Posterior cingulate gyrus (tissue), 11 donors: ENCODE data around the gene PITPNC1.

Source experiments
- DNase-seq, 10 donors: peaks; one replicate each; pipeline versions ENCODE4 v3.0.0 to v3.0.0-alpha.2; 2020 to 2021; ENCODE audit warnings: mixed read lengths in 3 of 10
- intact Hi-C: fragments of 100-400 bp; cut with DNase I; formaldehyde crosslinking; loops from one replicate; pipeline ENCODE4 v1.15.1; 2023

PITPNC1 gene

DNA sequence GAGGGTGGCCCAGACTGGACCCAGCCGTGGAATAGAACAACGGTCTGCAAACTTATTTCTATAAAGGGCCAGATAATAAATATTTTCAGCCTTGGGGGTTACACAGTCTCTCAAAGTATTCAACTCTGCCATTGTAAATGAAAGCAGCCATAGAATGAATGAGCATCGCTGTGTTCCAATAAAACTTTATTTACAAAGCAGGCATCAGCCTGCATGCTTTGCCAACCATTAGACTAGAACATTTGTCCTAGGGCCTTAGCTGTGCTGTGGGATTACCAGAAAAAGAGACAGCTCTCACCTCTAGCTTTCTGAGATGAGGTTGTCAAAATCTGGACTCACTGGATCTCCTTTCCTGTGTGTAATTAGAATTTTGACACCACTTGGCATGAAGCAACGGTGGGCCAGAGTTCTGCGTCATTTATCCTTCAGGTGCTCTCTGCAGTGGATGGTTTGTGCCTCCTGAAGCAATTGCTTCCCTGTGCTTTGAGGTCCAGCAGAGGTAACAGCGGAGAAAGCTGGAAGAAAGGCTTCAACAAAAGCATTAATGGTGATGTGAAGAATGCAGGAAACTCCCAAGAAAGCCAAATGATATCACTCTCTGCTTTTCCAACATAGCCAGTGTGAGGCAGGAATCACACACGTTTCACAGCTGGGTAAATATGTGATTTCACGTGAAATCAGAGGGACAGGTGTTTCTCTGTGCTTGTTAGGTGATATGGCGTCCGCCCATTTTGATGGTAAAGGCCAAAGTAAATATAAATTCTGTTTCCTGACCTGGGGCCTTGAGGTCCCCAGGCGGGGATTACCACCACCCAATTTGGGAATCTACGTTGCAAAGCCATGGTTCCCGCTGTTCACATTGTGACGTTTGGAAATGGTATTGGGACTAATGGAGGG, 148.4 kb downstream of the PITPNC1 start:
- DNase-seq, result no peak
- intact Hi-C loops, result no loop called here

DNA sequence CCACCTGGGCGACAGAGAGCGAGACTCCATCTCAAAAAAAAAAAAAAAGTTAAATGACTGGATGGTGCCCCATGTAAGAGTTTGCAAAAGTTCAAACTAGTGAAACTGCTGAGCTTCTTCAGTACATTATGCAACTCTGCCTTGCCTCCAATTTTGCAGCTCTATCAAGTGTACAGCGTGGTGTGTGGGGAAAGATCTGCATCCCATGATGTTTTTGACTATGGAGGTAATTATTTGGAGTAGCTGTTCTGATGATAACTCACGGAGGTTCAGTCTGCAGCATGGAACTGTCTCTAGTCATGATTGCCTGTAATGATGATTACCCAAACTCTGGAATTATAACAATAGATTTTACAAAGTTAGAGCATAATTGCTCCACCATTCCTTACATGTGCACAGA, 149.6 kb downstream of the PITPNC1 start:
- intact Hi-C loops, result no loop called here
- no peak for DNase-seq

DNA sequence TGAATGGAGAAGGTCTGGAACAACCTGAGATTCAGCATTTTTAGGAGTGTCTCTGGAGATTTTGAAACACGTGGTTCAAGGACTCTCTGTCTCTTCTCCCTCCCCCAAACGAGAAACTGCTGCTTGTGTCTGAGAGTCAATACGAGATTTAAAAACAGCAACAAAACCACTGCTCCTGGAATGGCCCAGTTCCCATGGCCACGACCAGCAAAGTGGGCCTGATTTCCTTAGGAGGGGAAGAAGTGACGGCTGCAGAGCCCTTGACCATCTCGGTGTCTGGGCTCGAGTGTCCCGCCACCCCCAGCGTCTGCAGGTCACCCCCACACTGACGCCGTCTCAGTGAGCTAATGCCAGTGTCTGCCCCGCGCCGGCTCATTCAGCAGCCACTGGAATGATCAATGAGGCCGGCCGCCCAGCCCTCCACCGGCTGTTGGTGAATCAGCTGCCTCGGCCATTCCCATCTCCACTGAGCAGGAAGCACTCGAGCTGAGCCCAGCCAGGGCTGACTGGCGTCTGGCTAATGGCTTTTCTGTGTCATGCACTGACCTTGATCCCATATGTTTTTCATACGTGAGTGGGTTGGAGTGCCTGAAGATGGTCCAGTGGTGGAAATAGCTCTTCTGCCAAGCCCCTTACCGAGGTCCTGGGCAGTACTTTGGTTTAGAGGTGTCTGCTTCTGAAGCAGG, 151.8 kb downstream of the PITPNC1 start:
- peak; percentile 54 to 95 (median 80) for DNase-seq
- intact Hi-C loops, result no loop called here

DNA sequence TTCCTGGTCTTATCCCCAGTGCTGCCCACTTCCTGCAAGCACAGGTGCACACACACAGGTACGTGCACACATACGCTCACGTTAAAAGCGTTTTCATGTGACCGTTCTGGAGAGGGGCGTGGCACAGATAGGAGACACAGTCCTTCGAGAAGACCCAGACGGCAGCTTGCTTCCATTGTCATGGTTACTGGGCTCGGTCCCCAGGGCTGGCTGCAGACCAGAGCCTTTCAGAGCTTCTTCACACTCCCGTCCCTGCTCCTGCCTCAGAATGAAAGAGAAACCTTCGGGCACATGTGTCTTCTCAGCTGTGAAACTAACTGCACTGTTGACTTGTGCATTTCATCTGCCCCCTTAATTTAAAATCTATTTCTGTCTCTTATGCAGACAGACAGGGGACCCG, 154.2 kb downstream of the PITPNC1 start:
- intact Hi-C loops, result no loop called here
- DNase-seq, result peak in 9 of 10 donors; percentile 26 to 92 (median 52)

DNA sequence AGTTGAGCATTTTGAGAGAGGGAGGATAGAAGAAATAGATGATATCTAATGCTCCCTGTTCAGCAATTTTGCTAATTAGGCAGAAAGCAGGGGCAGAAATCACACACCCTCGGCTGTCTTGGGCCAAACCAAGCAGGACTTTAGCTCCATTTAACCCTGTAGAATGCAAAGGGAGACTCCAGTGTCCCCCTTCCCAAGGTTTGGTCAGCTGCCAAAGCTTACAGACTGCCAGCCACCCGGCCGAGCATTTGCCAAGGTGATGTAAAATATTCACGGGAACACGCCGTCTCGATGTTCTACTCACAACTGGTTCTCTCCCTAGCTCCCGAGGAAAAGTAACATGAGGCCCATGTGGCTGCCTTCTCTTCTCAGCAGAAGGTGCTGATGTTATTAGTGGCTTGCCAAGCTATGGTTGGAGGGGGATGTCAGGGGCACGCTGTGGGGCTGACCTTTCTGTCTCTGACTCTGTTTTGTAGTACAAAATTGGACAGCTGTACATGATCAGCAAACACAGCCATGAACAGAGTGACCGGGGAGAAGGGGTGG, 155.3 kb downstream of the PITPNC1 start:
- peak in 5 of 10 donors; percentile 14 to 84 (median 43) for DNase-seq
- intact Hi-C loops, result no loop called here

DNA sequence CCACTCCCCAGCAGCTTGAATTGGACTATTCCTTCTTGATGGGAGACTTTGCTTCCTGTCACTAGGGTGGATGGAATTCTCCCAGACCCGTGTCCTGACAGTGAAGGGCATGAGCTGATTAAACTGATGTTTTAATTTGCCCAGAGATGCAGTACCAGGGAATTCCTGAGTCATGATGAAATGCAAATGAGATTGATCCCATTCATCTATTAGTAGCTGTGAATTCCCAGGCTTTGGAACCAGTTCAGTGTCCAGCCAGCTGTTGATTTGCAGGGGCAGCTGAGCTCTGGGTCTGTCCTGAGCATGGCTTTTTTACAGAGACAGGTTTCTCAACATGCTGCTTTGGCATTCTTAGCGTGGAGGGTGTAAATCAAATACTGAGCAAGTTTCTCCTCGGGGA, 157.9 kb downstream of the PITPNC1 start:
- DNase-seq, result no peak
- intact Hi-C loops, result no loop called here

DNA sequence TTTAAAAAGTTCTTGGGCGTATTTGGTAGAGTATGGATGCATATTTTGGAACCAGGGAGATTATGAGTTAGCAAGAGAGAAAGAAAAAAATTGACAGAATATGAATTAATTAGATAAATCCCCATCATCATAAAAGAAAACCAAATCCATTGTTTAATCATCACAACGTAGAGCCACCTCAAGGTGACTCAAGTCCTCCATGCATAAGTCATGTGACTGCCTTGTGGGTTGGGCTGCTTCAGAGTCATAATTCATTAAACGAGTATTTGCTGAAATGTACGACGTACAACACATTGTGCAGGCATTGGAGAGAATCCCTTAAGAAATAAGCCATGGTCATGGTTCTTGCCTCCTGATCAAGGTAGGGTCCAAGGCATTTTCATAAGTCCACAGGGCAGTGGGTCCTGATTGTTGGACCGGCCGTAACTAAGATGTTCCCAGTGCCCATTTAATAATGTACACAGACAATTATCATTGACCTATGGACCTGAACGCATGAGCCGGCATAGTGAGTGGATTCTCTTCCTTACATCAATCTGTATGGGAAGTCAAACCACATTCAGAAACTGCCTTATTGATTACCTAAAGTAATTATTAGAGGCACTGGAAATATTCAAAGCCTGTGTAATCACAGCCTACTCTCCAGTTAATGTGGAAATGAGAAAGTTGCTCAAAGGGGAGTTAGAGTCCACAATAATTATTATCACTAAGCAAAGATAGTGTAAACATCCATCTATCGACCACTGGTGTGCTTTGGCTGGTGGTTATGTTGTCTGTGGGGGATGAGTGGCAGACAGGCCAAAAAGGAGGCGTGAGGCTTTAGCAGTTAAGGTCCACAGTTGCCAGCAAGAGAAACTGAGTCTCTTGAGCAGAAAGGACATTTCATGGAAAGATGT, 165.4 kb downstream of the PITPNC1 start:
- no peak for DNase-seq
- intact Hi-C loops, result no loop called here

DNA sequence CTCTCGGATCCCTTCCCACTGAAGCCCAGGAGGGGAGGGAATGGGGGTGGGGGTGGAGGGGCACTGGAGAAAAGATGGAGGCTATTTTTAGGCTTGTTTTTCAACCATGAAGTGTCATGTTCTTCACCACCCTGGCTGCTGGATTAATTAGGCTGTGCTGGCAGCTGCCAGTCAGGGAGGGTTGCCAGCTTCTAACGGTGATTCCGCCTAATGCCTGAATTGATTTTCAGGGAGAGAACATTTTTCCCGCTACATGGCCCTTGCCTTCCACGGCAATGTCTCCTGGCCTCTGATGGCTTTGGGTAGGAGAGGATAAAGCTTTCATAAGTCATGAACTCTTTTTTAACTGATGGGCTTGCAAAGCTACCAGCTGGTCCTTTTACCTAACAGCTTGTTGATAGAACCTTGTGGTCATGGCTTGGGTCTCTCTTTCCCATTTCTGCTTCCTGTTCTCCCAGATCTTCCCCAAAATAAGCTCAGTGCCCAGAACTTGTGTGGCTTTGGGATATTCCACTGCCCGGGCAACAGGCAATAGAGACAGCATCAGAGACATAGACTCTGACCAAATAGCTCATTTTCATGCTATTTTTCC, 167.4 kb downstream of the PITPNC1 start:
- intact Hi-C loops, result no loop called here
- peak in 1 of 10 donors; percentile 28 for DNase-seq

DNA sequence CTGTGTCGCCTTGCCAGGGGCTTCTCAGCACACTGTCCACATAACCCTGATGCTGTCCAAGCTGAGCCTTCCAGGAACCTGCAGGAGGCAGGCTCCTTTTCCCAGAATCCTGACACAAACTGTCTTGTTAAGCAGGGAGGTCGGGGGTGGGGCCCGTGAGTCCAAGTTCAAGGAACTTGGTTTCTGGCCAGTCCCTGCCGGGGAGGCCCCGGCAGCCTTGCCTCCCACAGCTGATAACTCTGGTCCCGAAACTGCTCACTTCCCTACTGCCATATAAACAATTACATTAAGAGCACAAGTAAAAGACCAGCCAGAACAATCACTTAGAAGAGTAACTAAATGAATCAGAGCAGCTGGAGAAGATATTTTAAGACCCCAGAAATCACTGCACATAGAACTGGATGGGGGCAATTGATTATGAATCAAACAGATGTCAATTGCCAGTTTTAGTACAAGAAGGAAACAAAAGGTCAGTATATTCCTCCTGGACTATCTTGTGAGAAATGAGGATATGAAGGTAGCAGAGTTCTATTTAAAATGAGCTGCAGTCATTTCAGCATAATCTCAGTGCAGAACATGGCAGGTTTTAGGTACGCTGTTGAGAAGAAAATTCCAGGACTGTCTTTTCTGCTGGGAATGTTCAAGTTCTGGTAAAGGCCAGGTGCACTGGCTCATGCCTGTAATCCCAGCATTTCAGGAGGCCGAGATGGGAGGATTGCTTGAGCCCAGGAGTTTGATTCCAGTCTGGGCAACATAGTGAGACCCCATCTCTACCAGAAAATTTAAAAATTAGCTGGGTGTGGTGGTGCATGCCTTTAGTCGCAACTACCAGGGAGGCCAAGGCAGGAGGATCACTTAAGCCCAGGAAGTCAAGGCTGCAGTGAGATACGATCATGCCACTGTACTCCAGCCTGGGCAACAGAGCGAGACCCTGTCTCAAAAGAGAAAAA, 169.8 kb downstream of the PITPNC1 start:
- intact Hi-C loops, result no loop called here
- DNase-seq, result peak in 7 of 10 donors; percentile 28 to 87 (median 56)

DNA sequence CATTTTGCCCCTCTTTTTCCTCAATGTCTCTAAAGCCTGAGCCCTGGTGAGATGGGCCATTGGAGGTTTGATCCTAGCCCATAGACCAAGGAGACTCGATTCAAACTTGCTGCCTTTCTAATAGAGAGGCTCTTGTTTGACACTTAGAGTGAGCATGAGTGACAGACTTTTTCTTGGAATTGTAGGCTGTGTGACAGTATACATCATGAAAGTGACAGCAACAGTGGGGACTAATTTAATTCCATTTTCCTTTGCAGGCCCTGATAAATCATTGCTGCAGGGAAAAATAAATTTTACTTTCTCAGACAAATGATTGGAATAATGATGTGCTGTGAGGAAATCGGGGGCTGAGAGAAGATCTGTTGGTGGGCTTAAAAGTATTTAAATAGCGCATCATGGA, 171.6 kb downstream of the PITPNC1 start:
- no peak for DNase-seq
- intact Hi-C loops, result no loop called here

DNA sequence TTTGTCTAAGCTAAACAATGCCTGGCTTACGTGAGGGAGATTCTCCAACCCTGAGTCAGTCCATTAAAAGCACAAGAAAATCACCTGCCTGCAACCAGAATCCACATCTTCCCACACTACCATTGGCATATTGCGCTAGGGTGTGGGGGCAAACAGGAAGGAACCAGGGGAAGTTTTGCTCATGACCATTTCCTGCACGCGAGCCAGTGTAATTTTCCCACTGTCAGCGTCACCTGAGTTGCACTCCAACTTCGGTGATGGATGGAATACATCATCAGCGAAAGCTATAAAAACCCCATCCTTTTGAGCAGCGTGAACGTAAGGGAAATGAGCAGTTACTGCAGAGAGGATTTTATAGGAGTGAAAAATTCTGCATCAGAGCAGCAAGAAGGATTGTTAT, 172.7 kb downstream of the PITPNC1 start:
- DNase-seq, result no peak

DNA sequence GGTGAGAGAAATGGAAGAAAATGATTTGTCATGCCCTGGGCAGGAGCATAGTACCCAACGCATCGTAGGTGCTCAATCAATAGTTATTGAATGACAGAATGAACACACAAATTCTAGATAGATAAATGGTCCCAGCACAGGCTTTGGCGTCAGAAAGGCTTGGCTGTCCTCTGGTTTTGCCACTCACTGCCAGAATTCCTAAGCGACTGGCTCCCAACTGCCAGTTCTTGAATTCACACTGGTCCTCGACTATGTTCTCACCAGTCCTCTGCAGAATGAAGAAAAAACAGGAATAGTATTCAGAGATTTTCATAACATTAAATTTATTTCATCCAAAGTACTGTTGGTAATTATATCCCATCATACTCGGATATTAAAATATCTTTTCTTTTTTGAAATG, 177.6 kb downstream of the PITPNC1 start:
- intact Hi-C loops, result no loop called here
- DNase-seq, result no peak

More for the DNA sequence above, 172.7 kb downstream of the PITPNC1 start:
- intact Hi-C loops, result no loop called here

DNA sequence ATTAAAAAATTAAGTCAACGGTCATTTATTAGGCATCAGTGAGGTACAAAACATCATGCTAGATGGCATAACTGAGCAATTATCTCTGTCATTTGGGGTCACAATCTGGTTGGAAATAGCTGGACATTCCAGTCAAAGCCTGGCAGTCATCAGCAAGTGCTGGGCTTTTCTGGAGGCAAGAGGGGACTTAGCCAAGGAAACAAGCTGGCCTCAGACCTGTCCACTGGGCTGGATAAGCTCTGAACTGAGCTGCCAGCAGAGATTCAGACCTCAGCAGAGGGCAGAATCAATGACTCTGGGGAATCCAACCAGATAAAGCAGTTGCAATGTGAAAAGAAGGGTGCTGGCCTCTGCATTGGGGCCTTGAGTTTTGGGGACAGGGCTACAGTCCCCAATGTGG, 178.8 kb downstream of the PITPNC1 start:
- intact Hi-C loops, result no loop called here
- DNase-seq, result no peak

DNA sequence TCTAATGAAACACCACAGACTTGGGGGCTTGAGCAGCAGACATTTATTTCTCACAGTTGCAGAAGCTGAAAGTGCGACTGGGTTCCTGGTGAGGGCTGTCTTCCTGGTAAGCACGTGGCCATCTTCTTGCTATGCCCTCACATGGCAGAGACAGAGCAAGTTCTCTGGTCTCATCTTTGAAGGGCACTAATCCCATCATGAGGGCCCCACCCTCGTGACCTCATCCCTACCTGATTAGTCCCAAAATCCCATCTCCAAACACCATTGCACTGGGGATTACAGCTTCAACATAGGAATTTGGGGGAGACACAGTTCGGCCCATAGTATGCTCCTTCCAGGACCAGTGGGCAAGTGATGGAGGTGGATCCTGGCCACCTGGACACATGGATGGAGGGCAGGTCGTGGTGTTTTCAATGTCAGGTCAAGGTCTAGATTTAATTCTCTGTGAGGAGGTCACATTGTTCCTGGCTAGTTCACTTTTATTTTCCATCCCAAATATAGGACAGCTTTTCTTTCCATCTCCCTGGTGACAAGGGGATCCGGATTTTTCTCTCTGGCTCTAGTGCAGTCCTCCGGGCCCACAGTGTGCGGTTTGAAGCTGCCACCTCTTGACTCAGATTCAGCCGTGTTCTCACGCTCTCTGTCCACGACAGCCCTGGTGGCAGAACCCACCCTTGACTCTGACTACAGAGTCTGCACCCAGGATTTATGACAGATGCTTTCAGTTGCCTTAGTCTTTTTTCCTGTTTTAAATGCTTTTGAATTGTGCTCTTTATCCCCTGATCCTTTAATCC, 180.2 kb downstream of the PITPNC1 start:
- intact Hi-C loops, result no loop called here
- DNase-seq, result no peak

DNA sequence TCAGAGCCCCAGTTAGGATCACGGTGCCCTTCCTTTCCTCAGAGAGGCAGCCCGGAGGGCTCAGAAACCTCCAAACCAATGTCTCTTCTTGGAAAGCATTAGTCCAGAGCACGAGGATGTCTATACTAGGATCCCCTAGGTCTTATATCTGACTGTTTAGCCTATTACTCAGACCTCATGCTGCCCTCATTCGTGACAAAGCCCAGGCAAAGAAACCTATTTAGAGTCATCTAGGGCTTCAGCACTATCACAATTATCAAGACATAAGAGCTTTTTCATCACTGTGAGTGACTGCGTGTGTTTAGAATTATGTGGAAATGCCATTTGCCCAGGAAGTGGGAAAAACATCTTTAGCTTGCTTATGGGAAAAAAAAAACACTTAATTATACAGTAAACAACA, 180.8 kb downstream of the PITPNC1 start:
- DNase-seq, result no peak
- intact Hi-C loops, result no loop called here

DNA sequence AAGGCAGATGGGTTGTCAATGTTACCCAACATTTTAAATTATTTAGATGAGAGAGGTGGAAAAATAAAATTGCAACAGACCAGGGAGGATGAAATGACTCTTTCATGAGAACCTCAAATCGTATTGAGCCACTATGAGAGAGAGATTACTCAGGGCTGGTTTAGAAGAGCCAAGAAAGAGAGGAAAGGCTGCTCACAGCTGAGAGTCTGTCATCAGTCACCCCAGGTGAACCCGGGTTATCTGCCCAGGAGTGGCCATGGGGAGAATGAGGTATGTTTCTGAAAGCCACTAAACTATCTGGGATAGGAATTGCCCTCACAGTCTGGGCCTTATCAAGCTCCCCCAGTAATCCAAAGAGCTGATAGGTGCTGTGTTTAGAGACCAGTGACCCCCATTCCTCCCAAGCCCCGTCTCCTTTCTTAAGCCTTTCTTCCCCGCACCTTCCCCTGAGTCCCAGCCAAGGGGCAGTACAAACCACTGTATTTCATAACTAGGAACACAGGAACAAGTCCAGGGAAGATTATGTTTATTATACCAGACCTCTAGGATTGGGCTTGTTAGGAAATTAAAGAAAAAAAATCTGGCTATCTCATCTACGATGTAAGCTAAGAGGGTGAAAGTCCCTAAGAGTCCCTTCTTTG, 181.8 kb downstream of the PITPNC1 start:
- intact Hi-C loops, result no loop called here
- no peak for DNase-seq

DNA sequence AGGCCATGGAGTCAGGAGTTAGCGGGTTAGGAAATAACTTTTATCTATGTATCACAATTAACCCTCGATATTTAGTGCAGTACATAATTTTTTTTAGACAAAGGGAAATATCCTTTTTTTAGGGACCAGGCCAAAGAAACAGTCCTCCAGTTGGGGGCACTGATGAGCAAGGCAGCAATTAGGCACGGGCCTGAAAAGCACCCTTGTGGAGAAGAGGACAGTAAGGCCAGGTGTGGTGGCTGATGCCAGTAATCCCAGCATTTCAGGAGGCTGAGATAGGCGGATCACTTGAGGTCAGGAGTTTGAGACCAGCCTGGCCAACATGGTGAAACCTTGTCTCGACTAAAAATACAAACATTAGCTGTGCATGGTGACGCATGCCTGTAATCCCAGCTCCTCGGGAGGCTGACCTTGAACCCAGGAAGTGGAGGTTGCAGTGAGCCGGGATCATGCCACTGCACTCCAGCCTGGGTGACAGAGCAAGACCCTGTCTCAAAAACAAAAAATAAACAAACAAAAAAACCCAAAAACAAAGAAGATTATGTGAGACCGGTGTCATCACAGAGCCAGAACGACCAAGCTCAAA, 182.4 kb downstream of the PITPNC1 start:
- DNase-seq, result no peak
- intact Hi-C loops, result no loop called here
